ENCODE measurements around the gene ASB16.
"Not testable (repeated sequence)": the region's sequence is repeated elsewhere in the genome, so short reads cannot be mapped to it uniquely, and the experiment has no call there.

The ASB16 gene, protein sequence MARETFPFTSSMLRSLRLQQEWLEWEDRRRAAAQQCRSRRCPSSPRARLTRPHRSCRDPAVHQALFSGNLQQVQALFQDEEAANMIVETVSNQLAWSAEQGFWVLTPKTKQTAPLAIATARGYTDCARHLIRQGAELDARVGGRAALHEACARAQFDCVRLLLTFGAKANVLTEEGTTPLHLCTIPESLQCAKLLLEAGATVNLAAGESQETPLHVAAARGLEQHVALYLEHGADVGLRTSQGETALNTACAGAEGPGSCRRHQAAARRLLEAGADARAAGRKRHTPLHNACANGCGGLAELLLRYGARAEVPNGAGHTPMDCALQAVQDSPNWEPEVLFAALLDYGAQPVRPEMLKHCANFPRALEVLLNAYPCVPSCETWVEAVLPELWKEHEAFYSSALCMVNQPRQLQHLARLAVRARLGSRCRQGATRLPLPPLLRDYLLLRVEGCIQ

DNA sequence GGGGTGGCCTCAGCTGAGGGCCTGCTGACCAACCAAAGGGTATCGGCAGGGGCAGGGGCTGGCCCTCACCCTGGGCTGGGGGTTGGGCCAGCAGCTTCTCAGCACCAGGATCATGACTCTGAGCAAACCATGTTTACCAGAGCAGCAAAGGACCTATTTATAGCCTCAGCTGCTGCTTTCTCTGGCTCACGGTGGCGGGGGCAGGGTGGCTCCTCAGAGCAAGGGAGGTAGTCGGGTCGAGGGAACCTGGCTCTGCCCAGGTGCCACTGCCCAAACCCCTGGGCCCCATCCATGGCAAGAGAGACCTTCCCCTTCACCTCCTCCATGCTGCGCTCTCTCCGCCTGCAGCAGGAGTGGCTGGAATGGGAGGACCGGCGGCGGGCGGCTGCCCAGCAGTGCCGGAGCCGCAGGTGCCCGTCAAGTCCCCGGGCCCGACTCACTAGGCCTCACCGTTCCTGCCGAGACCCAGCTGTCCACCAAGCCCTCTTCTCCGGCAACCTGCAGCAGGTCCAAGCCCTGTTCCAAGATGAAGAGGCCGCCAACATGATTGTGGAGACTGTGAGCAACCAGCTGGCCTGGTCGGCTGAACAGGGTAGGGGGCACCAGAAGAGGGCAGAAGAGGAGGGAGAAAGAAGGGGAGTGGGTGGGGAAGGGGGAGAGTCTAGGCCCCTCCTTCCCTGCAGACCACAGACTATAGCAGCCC, at the start of gene ASB16:
ASB16 (plus strand) TSS at position 206 of the 703 bp plus-strand sequence; CDS start at position 292, 86 bp downstream.
- no peak for DNase-seq

DNA sequence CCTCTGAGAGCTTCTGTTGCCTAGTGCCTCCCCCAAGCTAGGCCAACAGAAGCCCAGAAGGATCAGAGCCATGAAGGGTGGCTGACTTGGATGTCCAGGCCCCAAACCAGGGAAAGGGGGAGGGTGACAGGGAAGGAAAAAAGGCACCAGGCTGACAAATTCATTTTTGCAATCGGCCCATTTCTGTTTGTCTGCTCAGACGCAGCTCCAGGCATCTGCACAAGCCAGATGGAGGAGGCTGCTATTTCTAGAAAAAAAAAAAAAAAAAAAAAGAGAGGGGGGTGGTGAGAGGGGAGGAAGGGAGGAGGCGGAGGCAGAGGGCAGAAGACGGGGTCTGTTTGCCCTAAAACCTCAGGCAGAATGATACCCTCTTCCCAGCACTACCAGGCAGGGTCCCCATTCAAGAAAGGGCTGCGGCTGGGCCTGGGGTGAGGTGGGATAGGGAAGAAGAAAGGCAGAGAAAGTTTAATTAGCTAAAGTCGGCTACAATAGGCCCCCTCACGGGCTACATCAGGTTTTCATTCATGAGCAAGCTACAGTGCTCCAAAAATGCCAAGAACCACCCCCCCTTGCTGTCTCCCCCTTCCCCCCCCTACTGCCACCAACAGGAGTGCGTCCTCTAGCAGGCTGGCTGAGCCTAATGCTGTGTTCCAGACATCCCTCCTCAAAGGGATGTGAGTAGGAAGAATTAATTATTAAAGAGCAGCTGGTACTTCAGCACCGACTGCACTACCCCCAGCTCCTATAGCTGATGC, 49.5 kb upstream of the ASB16 start:
- DNase-seq, result no peak

DNA sequence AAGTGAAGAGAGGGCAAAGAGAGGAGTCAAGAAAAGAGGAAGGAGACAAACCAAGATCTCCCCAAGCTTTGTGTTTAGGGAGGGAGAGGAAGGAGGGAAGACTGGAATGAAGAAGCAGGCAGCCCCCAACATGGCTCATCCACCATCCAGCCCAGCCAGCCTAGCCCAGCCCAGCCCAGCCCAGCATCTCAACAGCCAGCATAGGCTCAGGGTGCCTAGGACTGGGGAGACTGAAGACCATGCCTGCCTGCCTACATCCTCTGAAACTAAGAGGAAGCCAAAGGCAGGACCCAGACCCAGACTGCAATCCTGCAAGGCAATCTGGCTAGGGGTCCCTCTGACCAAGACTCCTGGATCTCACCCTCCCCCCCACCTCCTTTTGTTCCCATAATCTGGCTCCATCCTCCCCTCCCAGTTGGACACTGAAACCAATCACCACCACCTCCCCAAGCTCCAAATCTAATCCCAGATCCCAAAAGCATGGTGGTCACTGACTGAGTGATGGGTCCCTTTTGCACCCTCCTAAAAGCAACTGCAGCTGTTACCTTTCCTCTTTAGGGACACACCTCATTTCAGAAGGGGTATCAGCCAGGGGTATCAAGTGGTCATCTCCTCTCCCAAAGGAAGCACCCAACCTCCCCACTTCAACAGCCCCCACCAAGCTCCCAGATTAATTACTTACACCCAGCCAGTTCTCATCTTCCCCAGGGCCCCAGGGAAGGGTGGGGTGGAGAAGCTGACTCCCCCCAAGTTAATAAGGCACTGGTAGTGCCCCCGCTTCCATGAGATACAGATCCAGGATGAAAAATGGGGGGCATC, 48.3 kb upstream of the ASB16 start:
- DNase-seq, result no peak

DNA sequence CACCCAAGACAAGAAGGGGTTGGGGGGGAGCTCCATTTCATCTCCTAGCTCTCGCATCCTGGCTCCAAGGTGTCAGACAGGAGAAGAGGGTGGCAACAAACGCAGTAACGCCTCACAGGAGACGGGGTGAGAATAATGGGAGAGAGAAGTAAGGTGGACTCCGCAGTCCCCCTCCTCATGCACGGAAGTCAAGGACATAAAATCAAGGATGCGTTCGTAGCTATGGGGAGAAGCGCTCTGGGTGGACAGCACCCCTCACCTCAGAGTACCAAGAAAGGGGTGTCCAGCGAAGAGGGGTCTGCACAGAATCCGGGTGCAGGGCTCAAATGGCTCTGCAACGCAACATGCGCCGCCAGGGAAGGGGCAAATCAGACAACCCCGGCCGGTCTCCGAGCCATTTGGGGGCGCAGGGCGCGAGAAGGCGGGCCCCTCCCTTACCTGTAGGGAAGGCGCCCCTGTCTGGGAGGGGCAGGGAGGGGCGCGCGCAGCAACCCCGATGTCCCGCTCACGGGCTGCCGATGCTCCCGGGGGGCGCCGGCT, 47.6 kb upstream of the ASB16 start:
- no peak for DNase-seq

DNA sequence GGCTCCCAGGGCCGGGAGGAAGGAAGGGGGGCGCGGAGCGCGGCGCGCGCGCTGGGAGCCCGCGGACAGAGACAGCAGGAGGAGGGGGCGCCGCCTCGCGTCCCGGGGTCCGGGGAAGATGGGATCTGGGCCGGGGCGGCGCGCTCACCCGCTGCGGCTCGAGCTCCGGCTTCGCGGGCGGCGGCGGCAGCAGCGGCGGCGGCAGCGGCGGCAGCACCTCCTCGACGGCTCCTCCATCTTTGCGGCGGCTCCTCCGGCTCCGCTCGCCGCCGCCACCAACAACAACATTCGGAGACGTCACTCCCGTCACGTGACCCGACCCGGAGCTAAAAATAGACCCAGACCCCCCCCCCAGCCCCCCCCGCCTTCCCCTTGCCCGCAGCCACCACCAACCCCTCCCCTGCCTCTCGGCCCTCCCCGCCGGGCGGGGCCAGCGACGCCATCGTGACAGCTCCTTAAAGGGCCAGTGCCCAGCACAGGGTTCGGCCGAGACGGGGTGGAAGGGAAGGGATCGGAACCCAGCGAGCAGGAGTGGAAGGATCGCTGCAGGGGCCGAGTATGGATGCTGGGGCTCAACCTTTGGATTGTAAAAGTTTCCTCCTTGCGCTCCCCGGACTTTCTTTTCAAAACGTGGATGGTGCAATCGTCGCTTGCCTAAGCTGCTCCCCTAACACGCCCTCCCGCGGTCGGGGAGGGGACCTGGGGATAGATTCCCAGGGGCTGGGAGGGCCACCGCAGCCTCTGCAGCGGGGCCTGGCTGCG, 47.0 kb upstream of the ASB16 start, which contains the start of gene HDAC5:
HDAC5 (minus strand) TSS at position 286 of the 762 bp plus-strand sequence. CDS start 6,126 bp downstream, outside the sequence.
- peak; percentile 91 for DNase-seq

DNA sequence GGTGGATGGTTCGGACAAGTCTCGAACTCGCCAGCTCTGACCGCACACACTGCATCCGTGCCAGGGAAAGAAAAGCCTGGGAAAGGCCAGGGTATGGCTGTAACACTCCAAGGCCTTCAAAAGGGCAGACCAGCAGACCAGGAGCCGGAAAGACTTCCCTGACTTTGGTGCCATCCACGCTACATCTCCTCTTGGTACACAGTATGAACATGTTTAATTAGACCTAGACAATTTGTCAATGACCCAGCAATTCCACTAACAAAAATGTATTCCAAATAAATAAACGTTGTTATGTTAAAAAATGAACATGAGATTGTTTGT, 46.4 kb upstream of the ASB16 start:
- no peak for DNase-seq

DNA sequence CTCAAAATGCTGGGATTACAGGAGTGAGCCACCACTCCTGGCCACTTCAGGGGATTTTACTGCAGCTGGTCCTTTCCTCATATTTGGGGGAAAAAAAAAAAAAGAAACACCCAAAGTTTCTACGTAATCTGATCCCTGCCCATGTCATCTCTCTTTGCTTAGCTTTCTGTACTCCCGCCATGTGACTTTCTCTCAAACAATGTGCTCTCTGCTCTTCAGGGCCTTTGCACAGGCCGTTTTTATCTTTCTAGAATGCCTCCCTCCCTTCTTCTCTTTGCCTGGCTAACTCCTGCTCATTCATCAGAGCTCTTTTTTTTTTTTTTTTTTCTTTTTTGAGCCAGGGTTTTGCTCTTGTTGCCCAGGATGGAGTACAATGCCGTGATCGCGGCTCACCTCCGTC, 42.1 kb upstream of the ASB16 start:
- DNase-seq, result no peak

DNA sequence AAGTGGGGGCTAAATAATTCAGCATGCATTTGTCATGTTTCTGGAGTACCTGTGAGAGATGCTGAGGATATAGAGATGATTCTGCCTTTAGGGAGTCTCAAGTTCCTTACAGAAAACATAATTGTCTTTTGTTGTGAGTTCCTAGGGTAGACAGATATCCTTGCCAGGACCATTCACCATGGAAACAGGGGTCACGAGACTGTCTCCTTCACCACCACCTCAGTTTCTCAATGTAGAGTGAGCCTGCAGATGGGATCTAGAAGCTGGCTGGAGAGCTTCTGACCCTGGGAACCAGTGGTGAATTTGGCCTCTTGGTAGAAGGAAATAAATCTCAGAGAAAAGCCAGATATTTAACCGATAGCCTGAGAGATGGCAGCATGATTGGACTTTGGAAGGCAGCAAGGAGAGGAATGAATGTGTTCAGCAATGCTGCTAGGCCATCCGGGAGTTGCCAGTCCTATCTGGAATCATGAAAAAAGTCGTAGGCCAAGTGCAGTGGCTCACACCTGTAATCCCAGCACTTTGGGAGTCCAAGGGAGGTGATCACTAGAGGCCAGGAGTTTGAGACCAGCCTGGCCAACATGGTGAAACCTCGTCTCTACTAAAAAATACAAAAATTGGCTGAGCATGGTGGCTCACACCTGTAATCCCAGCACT, 39.7 kb upstream of the ASB16 start:
- no peak for DNase-seq

DNA sequence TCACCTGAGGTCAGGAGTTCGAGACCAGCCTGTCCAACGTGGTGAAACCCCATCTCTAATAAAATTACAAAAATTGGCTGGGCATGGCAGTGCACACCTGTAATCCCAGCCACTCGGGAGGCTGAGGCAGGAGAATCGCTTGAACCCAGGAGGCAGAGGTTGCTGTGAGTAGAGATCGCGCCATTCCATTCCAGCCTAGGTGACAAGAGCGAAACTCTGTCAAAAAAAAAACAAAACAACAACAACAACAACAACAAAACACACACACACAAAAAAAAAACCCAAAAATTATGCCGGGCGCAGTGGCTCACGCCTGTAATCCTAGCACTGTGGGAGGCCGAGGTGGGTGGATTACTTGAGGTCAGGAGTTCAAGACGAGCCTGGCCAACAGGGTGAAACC, 39.1 kb upstream of the ASB16 start:
- not testable (repeated sequence) for DNase-seq

DNA sequence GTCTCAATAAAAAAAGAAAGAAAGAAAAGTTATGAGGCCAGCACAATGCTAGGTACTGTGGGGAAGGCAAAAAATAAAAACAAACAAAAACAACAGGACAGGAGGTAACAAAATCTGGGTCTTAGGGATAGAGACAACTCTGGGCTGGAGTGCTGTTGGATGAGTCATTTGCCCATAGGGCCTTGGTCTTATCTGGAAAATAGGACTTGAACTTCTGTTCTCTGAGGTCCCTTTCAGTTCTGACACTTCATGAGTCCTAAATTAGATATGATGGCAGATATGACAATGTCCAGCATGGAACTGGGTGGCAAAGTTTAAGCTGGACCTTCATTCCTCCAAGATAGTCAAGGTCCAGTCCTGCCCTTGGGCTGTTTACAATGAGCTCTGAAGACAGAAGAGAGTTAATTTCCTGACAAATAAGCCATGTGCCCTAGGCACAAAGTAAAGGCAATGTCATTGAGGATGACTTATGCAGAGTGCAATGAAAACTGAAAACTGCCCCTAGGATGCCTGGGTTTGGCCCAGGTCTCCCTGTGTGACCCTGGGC, 38.2 kb upstream of the ASB16 start:
- no peak for DNase-seq

DNA sequence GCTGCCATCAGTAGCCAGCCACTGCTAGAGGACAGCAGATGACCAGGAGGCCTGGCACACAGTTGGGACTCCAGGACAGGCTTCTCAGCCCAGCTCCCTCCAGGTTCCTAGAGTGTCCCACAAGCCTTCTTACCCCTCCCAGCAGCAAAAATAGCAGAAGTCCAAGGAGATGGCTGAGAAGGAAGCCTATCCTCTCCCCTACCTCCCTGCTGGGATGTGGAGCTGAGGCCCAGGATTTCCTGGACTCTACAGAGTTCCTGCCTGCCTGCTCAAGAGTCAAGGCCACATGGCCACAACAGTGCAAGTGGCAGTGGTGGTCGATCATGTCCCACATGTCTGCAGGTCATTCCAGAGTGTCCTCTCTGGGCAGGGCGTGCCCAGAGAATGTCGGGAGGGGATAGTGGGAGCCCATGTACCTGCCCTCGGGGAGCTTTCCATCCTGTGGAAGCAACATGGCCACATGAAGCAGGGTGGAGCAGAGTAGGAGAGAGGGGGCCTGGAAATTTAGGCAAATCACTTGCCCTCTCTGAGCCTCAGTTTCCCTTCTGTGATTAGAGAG, 36.5 kb upstream of the ASB16 start:
- no peak for DNase-seq

DNA sequence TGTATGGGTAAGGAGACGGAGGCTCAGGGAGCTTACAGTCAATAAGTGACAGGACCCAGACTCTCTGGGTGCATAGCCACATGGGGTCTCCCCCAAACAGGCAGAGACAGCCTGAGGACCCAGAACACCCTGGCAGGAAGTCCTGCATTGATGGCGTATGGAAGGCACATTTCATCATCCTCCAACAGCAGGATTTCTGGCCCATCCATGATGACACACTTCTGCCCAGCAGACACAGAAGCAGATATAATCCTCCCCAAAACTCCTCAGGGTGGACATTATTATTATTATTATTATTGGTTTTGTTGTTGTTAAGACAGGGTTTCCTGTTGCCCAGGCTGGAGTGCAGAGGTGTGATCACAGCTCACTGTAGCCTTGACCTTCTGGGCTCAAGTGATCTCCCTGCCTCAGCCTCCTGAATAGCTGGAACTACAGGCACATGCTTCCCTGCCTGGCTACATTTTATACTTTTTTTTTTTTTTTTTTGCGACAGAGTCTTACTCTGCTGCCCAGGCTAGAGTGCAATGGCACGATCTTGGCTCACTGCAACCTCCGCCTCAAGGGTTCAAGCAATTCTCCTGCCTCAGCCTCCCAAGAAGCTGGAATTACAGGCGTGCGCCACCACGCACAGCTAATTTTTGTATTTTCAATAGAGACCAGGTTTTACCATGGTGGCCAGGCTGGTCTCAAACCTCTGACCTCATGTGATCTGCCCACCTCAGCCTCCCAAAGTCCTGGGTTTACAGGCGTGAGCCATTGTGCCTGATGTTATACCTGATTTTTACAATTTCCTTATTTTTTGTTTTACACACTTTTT, 35.5 kb upstream of the ASB16 start:
- no peak for DNase-seq

DNA sequence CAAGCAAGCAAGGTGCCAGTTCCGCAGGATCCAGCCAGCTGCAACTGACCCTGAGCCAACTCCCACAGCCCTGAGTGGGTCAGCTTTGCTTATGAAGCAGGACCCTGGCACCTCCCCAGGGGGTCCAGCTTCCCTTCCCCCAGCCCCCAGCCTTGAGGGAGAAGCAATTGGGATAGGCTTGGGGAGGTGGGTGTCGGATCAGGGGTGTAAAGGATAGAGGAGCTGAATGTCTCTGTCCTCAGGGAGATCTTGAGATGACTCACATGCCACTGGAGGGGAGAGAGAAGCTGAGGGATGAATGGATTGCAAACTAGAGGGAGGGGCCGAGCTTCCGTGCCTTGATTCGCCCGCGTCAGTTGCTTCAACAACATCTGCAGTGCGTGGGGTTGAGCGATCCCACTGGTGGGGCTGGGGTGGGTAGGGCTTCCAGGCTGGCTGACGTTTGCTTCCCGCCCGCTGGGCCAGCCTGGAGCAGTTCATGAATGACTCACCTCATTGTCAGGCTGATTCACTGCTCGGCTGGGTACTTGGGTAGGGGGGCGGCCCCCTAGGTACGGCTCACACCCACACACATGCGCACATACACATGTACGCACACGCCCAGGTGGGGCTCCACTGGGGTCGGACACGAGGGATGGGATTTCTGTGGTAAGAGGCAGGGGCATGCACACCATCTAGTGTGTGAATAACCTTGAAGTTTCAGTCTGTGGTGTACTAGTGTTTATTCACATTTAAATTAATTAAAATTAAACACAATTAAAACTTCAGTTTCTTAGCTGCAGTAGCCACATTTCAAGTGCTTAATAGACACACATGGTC, 32.4 kb upstream of the ASB16 start:
- peak; percentile 99 for DNase-seq

DNA sequence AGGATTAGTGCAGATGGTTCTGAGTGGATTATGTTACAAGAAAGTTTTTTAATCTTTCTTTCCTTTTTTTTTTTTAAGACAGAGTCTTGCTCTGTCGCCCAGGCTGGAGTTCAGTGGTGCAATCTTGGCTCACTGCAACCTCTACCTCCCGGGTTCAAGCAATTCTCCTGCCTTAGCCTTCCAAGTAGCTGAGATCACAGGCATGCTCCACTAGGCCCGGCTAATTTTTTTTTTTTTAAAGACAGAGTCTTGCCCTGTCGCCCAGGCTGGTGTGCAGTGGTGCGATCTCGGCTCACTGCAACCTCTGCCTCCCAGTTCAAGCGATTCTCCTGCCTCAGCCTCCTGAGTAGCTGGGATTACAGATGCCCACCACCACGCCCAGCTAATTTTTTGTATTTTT, 26.6 kb upstream of the ASB16 start:
- DNase-seq, result not testable (repeated sequence)

DNA sequence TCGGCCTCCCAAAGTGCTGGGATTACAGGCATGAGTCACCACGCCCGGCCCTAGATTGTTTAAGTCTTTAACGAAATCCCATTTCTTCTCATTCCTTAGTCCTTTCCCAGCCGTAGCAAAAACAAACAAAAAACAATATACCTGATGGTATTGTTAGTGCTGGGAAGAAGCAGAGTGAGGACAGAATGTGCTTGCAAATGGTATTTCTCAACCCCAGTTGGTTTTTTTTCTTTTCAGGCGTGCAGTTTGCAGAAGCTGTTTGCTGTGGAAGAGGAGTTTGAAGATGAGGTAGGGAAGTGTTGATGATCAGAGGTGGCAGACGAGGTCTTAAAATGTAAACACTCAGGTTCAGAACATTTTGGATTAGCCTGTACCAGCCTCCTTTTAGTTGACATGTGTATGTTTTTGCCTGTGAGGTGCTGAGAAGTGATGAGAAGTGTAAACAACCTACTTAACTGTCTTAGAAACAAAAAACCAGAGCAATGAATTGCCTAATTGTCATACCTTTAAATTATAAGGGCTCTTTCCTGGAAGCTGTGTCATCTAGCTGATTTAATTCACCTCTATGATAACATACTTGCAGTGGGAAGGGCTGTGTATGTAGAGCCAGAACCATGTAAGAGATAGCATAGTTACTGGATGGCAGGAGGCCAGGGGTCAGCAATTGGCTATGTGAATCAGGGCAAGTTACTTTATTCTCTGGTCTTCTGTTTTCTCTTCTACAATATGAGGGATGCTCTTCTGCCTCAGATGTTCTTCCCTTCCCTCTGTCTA, 25.4 kb upstream of the ASB16 start:
- DNase-seq, result no peak

DNA sequence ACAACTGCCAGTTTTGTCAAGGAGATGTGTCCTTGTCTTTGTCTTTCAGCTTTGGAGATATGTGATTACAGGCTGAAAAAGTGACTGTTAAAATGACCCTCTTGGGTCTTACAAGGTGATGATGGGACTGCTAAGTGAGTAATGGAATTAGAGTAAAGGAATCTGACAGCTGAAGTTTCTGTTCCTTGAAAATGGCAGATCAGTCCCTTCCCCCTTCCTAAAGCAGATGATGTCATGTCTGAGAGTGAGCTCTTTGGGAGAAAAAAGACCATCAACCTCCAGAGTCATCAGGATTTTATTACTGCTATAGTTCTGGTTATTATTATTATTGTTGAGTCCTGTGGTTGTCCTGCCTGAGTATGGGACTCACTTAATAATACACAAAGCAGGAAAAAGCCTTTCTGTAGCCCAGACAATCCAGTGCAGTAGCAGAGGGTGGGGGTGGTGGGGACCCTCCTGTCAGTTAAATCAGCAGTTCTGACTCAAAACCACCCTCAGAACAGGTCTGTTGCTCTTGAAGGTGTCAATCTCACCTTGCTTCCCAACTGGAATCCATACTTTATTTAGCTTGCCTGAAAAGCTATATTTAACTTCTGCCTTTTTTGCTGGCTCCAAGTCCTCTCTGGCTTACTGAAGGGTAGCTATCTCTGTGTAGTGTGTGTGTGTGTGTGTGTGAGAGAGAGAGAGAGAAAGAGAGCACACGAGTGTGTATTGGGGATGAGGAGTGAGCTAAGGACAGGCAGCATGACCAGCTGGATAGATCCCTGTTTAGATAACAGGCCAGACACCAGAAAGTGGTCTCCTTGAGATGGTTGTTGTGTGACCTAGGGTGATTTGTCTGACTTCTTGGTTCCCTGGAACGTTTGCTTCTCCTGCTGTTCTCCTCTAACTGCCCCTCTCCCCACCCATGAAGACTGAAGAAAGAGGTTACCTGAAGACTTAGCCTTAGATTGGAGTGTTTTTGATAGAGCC, 23.8 kb upstream of the ASB16 start:
- DNase-seq, result no peak

Data from HCEC 1CT (cell line).